Measurements from ENCODE around the gene SYVN1. TPM values are rescaled to one million over a fixed set of nuclear protein-coding genes. Genes with fewer than 3 reads are reported as not detected.

Gene SYVN1
- total and polyA plus RNA-seq, 11 donors = 13.9 to 65.8 (median 28.2) TPM

DNA sequence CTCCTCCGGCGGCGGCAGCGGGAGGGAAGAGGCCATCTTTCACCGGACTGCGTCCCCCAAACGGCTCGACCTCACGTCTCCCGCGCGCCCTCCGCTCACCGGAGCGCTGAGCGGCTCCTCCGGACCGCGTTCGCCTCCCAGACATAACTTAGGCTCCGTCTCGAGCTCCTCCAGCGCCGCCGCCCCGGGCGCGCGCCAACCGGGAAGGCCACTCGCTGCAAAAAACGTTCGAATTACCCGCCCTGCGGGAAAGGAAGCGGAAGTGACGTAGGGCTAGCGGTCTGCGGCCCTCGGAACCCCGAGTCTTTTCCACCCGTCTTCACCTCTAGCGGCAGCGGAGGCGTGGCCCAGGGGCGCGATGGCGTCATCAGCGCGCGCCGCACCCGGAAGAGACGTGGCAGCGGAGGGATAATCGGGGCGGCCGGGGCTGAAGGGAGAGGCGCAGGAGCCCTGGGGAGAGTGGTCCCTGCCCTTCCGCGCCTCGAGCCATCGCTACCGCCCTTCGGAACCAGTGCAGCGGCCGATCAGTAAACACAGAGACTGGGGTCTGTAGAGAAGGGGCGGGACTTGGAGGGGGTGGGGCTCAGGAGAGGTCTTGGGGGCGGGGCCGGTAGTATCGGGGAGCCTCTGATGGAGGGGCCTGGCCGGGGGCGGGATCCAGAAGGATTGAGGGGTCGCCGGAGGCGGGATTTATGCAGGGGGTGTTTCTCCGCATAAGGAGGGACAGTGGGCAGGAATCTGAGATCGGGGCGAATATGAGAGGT is 50.3 kb downstream of the SYVN1 start, which contains the start of the genes CDCA5 and ZFPL1:
CDCA5 (minus strand) TSS at position 207 of the 764 bp plus-strand sequence; CDS start at position 145, 62 bp downstream.
ZFPL1 (plus strand) TSS at position 389 of the 764 bp plus-strand sequence. CDS start 477 bp downstream, outside the sequence.
- intact Hi-C loops (cut with DNase I) = loop anchor here in 7 of 10 donors (1.0 to 10.0 kb wide), 8 partner anchors 12 to 72 kb away; partner anchors contain the start of genes SAC3D1 (in 5 of the 7), ARL2 (in 4 of the 7), VPS51 (in 2 of the 7) and FAU (in 1 of the 7)
- ATAC-seq = peak; percentile 90 to 98 (median 97)
- no peaks in the 10 kb centered on the region for H3K27me3 ChIP-seq
- H3K4me1 ChIP-seq = peaks cover 4 to 27% (median 16%) of the 10 kb centered on the region in 12 donors
- DNase-seq = peak; percentile 95 to 96 (median 95)
- 0 to 1% (median 1%) methylated on average over 60 to 79 of the region's 79 CpGs for WGBS, 4 donors
- no peaks in the 10 kb centered on the region for H3K9me3 ChIP-seq
- H3K4me3 ChIP-seq = peak within 1 kb of the TSS; percentile 44 to 93 (median 79)
- peak in 1 of 2 donors; percentile 58 for TF ChIP-seq POLR2A (IDR thresholded peaks at IDR 0.05)
- TF ChIP-seq, protein P1, sequence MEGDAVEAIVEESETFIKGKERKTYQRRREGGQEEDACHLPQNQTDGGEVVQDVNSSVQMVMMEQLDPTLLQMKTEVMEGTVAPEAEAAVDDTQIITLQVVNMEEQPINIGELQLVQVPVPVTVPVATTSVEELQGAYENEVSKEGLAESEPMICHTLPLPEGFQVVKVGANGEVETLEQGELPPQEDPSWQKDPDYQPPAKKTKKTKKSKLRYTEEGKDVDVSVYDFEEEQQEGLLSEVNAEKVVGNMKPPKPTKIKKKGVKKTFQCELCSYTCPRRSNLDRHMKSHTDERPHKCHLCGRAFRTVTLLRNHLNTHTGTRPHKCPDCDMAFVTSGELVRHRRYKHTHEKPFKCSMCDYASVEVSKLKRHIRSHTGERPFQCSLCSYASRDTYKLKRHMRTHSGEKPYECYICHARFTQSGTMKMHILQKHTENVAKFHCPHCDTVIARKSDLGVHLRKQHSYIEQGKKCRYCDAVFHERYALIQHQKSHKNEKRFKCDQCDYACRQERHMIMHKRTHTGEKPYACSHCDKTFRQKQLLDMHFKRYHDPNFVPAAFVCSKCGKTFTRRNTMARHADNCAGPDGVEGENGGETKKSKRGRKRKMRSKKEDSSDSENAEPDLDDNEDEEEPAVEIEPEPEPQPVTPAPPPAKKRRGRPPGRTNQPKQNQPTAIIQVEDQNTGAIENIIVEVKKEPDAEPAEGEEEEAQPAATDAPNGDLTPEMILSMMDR (IDR thresholded peaks at IDR 0.05) = no peak
- H3K27ac ChIP-seq = peak within 1 kb of the TSS; percentile 45 to 95 (median 90)
- H3K36me3 ChIP-seq = peaks cover 0 to 40% (median 37%) of the 10 kb centered on the region in 9 donors

DNA sequence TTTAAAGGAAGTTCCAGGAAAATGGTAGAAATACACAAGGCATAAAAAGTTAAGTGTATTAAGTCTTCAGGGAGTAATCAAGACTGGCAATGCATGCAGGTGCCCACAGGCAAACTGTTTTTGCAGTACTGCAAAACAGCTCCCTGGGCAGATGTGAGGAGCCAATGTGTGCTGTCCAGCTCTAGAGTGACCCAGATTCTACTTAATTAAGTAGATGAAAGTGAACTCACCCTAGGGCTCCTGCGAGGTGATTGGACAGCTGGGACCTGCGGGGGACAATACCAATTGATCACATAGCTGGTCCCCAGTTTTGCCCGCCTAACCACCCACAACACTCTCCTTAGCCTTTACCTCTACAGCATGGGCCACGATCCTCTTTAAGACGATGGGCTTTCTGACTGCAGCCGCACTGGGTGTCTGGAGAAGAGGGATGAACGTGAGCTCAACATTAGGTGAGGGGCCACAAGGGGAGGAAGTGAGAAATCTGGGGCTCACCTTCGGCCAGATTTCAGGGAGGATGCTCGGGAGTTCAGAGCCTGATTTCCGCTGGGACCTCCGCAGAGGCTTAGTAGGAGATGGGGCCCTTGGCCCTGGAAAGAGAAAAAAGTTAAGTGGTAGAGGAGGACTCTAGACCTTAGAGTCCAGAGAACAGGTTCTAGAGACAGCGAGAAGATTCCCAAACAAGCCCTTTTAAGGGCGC is 51.0 kb downstream of the SYVN1 start:
- peak overlapping the region in 9 of 12 donors; percentile 87 to 95 (median 91) for H3K27ac ChIP-seq
- no peaks in the 10 kb centered on the region for H3K9me3 ChIP-seq
- H3K27me3 ChIP-seq = no peaks in the 10 kb centered on the region
- H3K36me3 ChIP-seq = peaks cover 0 to 33% (median 29%) of the 10 kb centered on the region in 9 donors
- DNase-seq (no peak), ATAC-seq (no peak)
- 5 to 9% (median 6%) methylated on average over 13 of the region's 13 CpGs for WGBS, 4 donors
- peaks cover 4 to 27% (median 16%) of the 10 kb centered on the region in 12 donors for H3K4me1 ChIP-seq
- intact Hi-C loops (cut with DNase I) = loop anchor here in 5 of 10 donors (5.0 to 10.0 kb wide), 4 partner anchors 41 to 71 kb away; partner anchors contain the start of genes ARL2 (in 4 of the 5), SAC3D1 (in 4 of the 5) and SNX15 (in 1 of the 5)
- no peak for TF ChIP-seq POLR2A (IDR thresholded peaks at IDR 0.05)
- TF ChIP-seq, protein P1 (IDR thresholded peaks at IDR 0.05) = no peak
- peak overlapping the region; percentile 44 to 93 (median 79) for H3K4me3 ChIP-seq

DNA sequence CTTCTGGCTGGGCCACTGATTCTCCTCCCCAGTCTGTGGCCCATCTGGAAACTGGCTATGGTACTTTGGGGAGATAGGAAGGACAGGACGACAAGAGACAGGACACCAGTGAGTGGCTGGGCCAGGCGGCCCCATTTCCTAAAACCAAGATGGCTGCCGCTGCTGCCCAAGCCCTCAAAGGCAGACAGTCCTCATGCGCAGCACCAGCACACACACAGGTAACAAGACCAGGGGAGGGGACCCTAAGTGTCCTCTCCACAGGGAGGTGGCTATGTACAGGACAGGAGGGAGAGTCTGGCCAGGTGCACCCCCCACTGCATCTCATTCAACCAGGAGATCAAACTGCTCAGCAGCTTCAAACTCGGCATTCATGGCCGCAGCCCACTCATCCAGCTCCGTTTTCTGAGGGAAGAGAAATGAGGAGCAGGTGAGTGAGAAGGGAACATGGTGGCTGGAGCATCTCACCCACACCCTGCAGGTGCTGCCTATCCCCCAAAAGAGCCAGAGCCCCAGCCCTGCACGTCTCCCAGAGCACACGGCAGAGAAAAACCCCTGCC is 55.5 kb downstream of the SYVN1 start:
- H3K4me1 ChIP-seq = peaks cover 0 to 12% (median 5%) of the 10 kb centered on the region in 12 donors
- TF ChIP-seq, protein P1 (IDR thresholded peaks at IDR 0.05) = no peak
- no peak for TF ChIP-seq POLR2A (IDR thresholded peaks at IDR 0.05)
- H3K36me3 ChIP-seq = no peaks in the 10 kb centered on the region
- no peaks in the 10 kb centered on the region for H3K9me3 ChIP-seq
- intact Hi-C loops (cut with DNase I) = no loop called here
- H3K27ac ChIP-seq = peak overlapping the region in 1 of 12 donors; percentile 22
- no peak overlapping the region for H3K4me3 ChIP-seq
- no peaks in the 10 kb centered on the region for H3K27me3 ChIP-seq
- 88 to 96% (median 91%) methylated on average over 9 of the region's 9 CpGs for WGBS, 4 donors
- DNase-seq = no peak
- ATAC-seq = no peak

Data from heart left ventricle (tissue), 16 donors.